ENCODE measurements around the gene RHOF. TPM values are rescaled to one million over a fixed set of nuclear protein-coding genes. Genes with fewer than 3 reads are reported as not detected.

RHOF gene
- total RNA-seq, 1 donor from 2014 or later, result 6.1 TPM

DNA sequence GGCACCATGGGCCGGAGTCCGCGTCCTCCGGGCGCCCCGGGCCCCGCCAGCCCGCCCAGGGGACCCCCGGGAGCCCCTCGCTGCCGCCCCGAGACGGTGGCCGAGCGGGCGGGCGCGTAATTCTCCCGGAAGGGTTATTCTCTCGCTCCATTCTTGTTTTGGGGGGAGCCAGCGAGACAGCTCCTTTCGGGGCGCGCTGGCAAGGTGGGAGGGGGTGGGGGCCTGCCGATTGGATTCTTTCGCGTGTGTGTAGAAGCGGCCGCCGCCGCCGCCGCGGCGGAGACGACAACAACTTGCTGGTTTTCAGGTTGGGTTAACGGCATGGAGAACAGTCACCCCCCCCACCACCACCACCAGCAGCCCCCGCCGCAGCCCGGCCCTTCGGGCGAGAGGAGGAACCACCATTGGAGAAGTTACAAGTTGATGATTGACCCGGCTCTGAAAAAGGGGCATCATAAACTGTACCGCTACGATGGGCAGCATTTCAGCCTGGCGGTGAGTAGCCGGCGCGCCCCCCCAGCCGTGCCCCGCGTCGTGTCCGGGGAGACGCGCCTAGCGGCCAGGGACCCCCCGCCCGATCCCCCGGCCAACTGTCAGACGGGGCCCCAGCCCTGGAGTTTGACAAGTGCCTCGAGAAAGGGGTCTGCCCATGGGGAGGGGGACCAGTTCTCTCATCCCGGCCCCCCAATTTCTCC, 11.1 kb upstream of the RHOF start:
- peak; percentile 56 for DNase-seq

DNA sequence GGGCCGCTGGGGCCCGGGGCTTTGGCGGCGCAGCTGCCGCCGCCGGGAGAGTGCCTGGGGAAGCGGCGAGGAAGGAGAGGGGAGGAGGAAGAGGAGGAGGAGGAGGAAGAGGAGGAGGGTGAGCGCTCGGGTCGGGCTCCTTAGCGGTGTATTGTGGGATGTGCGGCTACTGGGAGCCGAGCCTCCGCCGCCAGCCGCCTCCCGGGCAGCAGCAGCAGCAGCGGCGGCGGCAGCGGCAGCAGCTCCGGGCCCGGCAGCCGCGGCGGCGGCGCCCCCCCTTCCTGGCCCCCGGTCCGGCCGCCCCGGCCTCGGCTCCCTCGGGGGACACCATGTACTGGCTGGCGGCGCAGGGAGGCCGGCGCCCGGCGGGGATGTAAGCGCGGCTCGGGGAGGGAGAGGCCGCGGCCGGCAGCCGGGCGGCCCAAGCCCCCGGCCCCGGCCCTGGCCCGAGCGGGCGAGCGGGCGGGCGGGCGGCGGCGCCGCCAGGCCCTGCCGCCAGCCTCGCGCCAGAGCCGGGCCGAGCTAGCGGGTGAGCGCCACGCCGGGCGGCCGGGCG, 10.5 kb upstream of the RHOF start, which contains the start of gene SETD1B:
SETD1B (plus strand) TSS at position 149 of the 556 bp plus-strand sequence. CDS start 729 bp downstream, outside the sequence.
- peak; percentile 66 for DNase-seq

DNA sequence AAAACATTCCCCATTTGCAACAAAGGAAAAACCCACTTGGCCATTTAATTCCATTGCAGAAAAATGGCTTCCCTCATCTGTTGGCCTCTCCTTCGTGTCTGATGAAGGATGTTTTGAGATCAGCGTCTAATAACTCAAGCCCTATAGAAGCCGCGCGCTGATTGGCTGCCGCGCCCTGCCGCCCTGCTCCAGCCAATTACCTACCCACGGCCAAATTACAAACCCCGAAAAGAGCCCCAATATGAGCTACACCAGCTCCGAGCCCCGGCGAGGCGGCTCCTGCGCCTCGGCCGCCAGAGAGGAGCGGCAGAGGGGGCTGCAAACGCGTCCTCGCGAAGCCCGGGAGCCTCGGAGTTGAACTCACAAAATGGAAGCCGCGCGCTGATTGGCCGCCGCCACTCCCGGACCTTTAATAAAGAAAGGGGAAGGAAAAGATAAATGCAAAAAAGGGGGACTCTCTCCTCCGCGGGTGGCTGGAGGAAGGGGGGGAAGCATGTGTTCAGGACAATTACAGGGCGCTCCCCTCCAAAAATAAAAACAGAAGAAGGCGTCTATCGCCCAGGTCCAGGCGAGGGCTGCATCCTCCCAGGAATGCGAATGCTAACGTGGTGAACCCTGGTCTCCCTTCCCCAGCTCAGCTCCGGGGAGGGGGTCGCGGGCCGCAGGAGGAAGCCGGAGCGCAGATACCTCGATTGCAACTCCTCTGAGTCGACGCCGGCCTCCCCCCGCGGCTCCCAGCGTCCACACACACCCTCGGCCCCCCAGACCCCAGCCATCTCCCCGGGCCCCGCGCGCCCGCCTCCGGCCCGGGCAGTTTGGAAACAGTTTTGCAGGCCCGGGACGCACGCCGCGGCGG, 9.6 kb upstream of the RHOF start:
- DNase-seq, result peak; percentile 94

- no peak for DNase-seq
Observed at GRCh38 chr12:121802485-121802842, 9.0 kb upstream of the RHOF start.

DNA sequence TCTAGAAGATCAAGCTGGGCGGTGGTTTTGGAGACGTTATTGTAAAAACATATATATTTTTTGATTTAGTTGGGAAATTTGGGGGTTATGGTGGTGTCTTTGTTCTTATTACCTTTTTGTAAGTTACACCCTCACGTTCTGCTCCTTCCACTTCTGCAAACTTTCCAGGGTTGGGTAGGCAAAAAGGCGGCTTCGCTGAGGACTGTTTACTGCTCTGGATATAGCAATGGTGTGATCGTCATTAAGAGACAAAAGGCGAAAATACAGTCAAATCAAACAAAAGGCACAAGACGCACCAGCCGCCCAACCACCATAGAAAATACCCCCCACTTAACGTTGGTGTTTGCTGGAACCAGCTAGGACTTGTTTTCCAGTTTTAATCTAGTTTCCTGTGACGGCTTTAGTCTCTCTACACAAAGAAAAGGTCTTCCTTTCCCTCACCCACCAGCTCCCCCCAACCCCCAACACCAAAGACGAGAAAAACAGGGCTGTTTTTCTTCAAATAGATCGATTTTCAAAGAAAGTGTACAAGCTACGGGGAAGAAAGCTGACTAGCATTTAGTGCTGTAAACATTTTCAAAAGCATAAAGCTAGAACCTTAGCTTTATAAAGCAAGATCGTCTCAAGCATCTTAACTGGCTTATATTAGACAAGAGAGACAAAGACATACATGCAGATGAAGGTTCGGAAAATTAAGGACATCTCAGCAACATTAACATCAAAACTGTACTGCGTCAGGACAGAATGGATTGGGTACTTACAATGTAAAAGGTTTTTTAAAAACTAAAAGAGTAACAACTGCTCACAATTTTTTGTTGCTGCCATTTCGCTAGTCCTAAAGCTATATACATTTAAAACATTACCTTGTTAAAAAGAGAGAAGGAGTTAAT, 8.4 kb upstream of the RHOF start:
- peak; percentile 75 for DNase-seq

DNA sequence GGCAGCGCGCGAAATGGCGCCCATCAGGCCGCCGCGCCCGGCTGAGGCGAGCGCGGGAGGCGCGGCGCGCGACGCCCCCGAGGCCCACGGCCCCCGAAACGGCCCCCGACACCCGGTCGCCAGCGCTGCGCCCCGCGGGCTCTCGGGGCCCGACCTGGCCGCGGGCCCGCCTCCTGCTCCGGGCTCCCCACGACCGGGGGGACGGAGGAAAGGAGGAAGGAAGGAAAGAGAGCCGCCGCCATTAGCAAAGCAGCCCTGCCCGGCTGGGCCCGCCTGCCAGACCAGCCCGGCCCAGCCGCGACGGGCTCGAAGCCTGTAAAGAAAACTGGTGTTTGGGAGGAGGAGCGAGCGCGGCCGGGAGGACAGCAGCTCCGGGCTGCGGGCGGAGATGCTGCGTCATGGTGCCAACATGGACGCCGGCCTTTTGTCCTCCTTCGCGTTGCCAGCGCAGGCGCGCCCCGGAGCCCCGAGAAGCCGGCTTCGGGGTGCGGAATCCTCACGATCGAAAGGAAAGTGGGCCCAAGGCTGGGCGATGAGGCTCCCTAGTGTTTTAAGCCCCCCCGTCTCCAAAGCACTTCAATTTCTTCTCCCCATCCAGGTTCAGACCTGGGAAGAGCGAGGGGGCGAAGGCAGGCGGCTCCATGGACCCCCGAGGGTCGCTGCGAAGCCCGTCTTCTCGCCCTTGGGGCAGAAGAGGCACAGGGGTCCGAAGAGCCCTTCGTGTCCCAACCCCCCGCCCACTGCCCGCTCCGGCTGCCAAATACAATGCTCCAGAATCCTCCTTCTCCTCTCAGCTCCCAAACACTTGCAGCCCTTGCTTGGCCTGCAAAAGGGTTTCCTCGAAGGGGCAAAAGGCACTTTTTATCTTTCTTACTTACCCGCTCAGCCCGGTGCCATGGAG, 7.5 kb upstream of the RHOF start:
- DNase-seq, result peak; percentile 72

- DNase-seq, result peak; percentile 79
Observed at GRCh38 chr12:121799842-121800693, 6.6 kb upstream of the RHOF start.

DNA sequence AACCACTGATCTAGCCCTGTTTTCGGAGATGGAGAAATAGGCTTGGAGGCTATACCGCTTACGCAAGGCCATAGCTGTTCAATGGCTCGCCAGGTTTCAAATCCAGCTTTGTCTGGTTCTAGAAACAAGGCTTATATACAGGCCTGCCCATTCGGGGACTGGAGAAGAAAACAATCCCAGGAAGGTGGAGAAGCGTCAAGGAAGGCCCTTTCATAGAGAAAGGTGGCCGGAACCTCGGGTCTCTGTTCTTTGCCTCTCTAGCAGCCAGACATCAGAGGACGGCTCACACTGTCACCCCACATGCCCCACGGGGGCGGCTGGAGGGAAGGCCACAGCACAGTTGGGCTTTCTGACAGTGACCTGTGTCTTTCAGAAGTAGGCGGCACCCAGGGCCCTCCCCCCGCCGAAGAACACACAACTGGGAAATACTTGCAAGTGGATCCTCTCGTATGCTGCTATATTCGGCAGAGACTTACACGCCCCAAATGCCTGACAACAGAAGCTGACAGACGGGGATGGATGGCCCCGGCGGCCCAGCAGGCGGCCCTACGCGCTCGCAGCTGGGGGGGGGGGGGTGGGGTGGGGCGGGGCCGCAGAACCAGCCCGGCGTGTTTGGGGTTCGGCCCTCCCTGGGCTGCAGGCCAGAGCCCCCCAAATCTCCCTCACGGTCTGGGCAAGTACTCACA, 5.8 kb upstream of the RHOF start:
- DNase-seq, result peak; percentile 73

DNA sequence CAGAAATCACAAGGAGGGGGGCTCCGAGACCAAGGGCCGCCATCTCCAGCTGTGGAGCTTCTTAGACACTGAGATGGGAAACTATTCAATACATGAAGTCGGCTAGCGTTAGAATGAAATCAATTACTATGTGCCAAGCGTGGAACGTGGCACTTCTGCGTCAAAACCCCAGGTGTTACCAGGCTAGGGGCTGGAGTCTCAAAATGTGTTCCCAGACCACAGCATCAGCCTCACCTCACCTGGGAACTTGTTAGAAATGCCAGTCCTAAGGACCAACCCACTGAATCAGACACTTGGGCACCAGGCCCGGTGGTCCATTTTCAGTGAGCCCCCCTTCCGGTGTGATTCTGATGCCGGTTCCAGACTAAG, 5.3 kb upstream of the RHOF start:
- DNase-seq, result no peak

- DNase-seq, result peak; percentile 64
Observed at GRCh38 chr12:121797937-121798786, 4.7 kb upstream of the RHOF start.

GRCh38 chr12:121796855-121797751, 3.6 kb upstream of the RHOF start:
- peak; percentile 87 for DNase-seq

GRCh38 chr12:121795034-121795968, 1.8 kb upstream of the RHOF start:
- DNase-seq, result peak; percentile 94

- DNase-seq, result no peak
Observed at GRCh38 chr12:121794534-121795033, 1.1 kb upstream of the RHOF start.

DNA sequence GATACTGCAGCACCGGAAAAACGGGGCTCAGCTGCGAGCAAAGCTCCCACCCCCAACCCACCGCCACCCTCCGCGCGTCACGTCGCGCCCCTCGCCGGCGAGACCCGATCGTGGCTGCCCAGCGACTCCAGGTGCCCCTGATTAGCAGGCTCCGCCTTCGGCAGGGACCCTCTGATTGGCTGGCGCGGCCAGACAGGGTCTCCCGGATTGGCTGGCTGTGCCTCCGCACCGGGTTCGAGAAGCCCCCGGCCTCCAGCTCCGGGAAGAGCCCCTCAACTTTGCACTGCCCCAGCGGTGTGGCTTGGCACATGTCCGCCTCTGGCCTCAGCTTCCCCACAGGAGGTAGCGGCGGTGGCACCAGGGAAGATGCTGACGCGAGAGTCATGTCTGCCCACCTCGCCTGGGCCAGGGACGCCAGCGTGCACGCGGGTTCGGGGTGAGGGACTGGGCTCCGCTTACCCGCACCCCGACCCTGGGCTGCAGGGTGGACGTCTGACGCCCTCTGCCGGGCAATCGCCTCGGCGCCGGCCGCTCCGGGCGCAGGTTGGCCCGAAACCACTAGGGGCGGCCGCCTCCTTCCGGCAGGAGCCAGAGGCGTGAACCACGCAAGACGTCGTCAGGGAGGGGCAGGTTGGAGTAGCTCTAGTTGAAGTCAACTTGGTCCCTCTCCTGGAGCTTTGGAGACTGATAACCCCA, 498 bp upstream of the RHOF start:
- DNase-seq, result peak; percentile 94

- no peak for DNase-seq
Observed at GRCh38 chr12:121792607-121793439, 665 bp downstream of the RHOF start.
